A549 (cell line): ENCODE results near the gene CREB1.

Experiments used
- CBX2 ChIP-seq: fragments of 200-600 bp; sonication (generic); IDR thresholded peaks from 2 replicates; pipeline ENCODE4 v1.6.1; 2016; ENCODE audit warnings: low read depth, mild to moderate bottlenecking, borderline replicate concordance
- CTCF ChIP-seq: fragments of >200 bp; sonication (Bioruptor Twin); formaldehyde crosslinking; IDR thresholded peaks from 3 replicates; pipeline ENCODE4 v1.5.1; 2016
- EHMT2 ChIP-seq: fragments of 200-600 bp; sonication (generic); IDR thresholded peaks from 2 replicates; pipeline ENCODE4 v1.6.1; 2016; ENCODE audit warnings: antibody characterized with exemption, low read depth, mild to moderate bottlenecking, moderate library complexity
- ELK1 ChIP-seq: fragments of 150-350 bp; IDR thresholded peaks from 2 replicates; pipeline ENCODE4 v1.6.1; 2014; ENCODE audit warnings: low read depth, mild to moderate bottlenecking, low read length
- EP300 ChIP-seq, 2 experiments: fragments of >200 bp; sonication (Bioruptor Twin); formaldehyde crosslinking; IDR thresholded peaks; 2 replicates in 1 of 2; 3 replicates in 1 of 2; pipeline ENCODE4 v1.6.1; 2016 to 2017
- JUN ChIP-seq, 2 experiments: fragments of >200 bp; sonication (Bioruptor Twin); formaldehyde crosslinking; IDR thresholded peaks; 2 replicates in 1 of 2; 3 replicates in 1 of 2; pipeline ENCODE4 v1.6.1; 2016 to 2017
- KDM5A ChIP-seq: fragments of 200-600 bp; sonication (generic); IDR thresholded peaks from 2 replicates; pipeline ENCODE4 v1.6.1; 2016; ENCODE audit warnings: antibody characterized with exemption, mild to moderate bottlenecking
- MAX ChIP-seq: IDR thresholded peaks from 2 replicates; pipeline ENCODE4 v1.6.1; 2012
- MYC ChIP-seq: IDR thresholded peaks from 2 replicates; pipeline ENCODE4 v1.6.1; 2012; ENCODE audit warnings: mild to moderate bottlenecking, inconsistent platforms, low read length, improper control_type of control experiment, borderline replicate concordance
- POLR2A ChIP-seq: IDR thresholded peaks from 2 replicates; pipeline ENCODE4 v1.6.1; 2012; ENCODE audit warnings: mild to moderate bottlenecking, low read length
- RAD21 ChIP-seq, 2 experiments: fragments of >200 bp in 1 of 2; sonication (Bioruptor Twin) in 1 of 2; formaldehyde crosslinking in 1 of 2; IDR thresholded peaks in 1 of 2; conservative IDR thresholded peaks in 1 of 2; 2 replicates in 1 of 2; 3 replicates in 1 of 2; pipeline ENCODE4 v1.6.1; 2012 to 2018; ENCODE audit warnings: inconsistent platforms in 1 of 2
- RFX5 ChIP-seq: fragments of 450-650 bp; IDR thresholded peaks from 2 replicates; pipeline ENCODE4 v1.7.1; 2014; ENCODE audit warnings: antibody characterized with exemption, mild to moderate bottlenecking, moderate library complexity
- ZFP36 ChIP-seq: fragments of 450-650 bp; IDR thresholded peaks from 2 replicates; pipeline ENCODE4 v1.6.1; 2014; ENCODE audit warnings: borderline replicate concordance; ENCODE audit not compliant: partially characterized antibody

GRCh38 chr2:207533461-207534008, 3.8 kb downstream of the CREB1 start:
- no peak for TF ChIP-seq CTCF
- TF ChIP-seq MYC: no peak
- no peak for TF ChIP-seq POLR2A
- no peak for TF ChIP-seq JUN (IDR thresholded peaks at IDR 0.05)
- TF ChIP-seq RAD21 (conservative IDR thresholded peaks at IDR 0.05 in 1 of 2, IDR thresholded peaks at IDR 0.05 in 1 of 2): no peak
- TF ChIP-seq MAX: no peak
- no peak for TF ChIP-seq RFX5
- no peak for TF ChIP-seq KDM5A
- TF ChIP-seq CBX2: no peak
- no peak for TF ChIP-seq ELK1
- TF ChIP-seq EP300 (IDR thresholded peaks at IDR 0.05): no peak
- TF ChIP-seq ZFP36: no peak
- TF ChIP-seq EHMT2: no peak
